ENCODE data around the gene XRCC2.

Gene XRCC2

DNA sequence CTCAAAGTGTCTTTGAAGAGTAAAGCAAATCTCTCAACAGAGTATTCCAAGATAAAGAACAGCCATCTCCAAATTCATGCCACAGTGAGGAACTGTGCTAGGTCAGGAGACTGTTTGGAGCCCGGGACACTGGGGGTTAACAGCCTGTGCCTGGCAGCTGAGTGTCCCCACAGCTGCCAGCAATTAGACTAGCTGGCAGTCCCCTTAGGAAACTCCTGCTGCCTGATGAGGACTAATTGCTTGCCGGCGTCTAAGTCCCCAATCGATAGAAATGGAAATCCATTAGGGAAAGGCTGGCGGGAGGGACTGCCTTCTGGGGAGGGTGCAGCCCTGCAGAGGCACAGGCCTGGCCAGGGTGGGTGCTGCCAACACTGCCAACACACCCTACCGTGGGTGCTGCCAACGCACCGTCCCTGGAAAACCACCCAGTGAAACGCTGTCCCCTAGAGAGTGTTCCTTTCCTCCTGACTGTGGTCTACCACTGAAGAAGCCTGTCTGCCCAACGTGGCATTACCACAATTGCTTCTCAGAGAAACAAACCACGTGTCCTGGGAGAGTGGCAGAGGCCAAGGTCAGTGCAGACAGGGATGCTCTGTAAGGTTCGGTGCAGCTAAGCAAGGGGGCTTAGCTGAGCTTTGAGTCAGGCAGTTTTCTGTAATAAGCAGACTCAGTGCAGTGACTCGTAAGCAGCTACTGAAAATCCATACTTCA is 60.8 kb downstream of the XRCC2 start:
- no peak for DNase-seq (ENCODE audit: low spot score)

DNA sequence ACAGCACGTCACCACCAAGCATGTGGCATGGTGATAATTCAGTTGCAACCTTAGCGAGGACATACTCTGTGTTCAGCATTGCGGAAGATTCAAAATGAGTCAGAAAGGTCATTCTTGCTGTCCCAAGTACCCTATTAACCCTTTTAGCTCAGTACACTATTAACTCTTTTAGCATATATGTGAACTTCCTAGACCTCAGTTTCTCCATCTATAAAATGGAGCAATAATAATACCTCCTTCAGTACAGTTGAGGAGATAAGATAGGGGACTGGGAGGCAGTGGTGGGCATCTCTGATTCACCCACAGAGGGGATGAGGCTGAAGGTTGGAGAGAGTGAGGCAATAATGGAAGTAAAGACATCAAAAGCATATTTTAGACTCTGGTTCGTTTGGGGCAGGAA is 67.3 kb downstream of the XRCC2 start:
- no peak for DNase-seq (ENCODE audit: low spot score)

DNA sequence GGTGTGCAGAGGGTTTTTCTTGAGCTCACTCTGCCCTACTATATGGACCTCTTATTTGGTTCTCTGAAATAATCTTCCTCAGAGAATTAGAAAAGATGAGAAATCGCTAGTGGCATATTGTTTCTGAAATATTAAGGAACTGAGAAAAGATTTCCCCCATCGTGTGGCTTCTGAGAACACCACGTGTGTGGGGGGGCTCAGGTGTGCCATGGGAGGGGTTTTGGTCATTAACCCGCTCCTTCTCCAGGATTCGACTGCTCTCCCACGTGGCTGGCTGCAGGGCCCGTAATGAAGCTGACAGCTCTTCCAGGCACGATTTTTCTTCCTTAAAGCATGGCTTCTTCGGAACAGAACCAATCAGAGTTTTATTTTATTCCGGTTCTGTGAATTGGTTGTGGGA is 67.7 kb downstream of the XRCC2 start:
- DNase-seq (ENCODE audit: low spot score): no peak

DNA sequence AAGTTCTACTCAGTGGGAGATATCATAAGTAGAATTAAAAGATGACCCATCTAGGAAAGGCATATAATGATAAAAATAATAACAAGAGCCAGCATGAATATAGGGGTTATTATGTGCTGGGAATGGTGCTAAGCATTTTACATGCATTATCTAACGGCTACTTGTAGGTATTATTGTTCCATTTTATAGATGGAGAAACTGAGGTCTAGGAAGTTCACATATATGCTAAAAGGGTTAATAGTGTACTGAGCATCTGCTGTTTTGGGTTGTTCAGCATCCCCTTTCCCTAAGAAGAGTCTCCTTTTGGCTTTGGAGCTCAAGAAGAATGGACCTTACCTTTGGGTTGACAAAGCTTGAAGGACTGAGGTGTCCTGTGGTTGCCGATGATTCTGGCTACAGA is 68.9 kb downstream of the XRCC2 start:
- DNase-seq (ENCODE audit: low spot score): no peak

DNA sequence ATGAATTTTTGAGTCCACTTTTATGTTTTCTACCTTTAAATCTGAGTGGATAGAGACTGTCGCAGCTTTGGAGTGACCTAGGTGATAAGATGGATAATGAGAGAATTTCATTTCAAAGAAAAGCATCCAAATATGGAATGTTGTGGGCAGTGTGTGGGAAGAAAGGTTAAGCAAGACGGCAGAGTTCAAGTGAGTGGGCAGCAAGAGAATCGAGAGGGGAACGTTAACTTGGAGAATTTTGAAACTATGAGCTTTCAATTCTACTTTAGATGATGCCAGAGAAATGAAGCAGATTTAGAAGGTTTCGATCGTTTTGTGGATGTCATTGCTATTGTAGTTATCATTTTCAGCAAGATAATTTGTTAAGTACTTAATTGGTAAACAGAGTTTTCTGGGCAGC is 73.0 kb downstream of the XRCC2 start:
- DNase-seq (ENCODE audit: low spot score): no peak

DNA sequence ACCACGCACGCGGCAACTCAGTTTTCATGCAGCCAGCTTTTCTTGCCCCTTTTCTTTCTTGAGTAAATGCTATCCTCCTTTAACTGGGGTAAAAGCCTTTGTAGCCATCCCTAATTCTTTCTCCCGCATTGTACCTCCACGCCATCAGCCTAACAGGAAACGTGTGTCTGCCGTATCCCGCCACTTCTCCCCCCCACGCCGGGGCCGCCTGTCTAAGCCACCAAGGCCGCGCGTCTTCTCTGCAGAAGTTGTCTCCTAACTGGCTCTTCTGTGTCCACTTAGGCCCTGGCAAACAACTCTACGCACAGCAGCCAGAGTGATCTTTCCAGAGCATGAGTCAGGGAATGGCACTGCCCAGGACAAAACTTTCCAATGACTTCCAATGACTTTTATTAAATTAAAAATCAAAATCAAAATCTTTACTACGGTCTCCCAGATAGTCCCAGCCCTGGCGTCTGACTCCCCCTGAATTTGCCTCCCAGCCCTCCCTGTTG is 74.6 kb downstream of the XRCC2 start:
- no peak for DNase-seq (ENCODE audit: low spot score)

DNA sequence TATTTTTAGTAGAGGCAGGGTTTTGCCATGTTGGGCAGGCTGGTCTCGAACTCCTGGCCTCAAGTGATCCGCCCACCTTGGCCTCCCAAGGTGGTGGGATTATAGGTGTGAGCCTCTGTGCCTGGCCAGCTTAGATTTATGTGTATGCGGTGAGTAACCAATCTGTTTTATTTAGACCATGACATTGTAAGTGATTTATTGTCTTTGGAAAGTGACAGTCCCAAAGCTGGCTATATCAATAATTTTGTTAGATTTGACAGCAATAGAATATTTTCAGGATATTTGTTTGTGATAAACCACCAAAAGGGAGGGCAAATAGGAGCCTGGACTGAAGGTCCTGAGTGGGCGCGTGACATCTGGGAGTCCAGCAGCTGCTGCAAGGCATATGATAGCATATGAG is 75.7 kb downstream of the XRCC2 start:
- no peak for DNase-seq (ENCODE audit: low spot score)

DNA sequence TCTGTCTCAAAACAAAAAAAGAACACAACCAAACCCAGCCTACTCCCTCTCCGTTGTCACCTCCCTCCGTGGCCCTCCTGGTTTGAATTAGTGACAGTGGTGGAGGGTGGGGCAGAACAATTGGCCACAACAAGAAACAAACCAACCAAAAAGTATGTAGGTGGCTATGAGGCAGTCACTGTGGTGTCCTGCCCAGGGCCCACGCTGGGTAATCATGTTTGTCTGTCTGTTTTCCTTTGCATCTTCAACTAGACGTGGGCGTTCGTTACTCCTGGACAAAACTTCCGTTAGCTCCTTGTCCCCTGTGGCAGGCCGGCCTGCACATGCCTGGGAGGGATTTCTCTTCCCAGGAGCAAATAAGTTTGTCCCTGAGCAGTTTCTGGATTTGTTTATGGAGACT is 78.4 kb downstream of the XRCC2 start:
- DNase-seq (ENCODE audit: low spot score): no peak

DNA sequence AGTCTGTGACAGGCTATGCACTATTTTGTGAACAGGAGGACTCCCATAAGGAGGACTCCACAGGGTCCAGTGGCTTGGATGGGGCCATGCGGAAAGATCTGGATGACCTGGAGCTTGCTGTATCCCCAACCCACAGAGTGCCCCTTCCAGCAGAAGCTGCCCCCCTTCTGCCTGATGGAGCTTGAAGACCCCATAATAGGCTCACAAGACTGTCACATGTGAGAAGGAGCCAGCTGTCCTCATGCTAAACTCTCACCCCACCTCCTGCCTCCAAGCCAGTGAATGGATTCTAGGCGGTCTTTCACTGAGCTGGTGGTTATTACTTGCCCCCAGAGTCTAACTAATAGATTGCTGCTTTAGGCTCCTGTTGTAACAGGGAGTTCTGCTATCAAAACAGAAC is 79.1 kb downstream of the XRCC2 start:
- DNase-seq (ENCODE audit: low spot score): no peak

Data from NAMALWA (cell line).